Measurements from ENCODE around the gene ATP9B.
"Not testable (repeated sequence)": the region's sequence is repeated elsewhere in the genome, so short reads cannot be mapped to it uniquely, and the experiment has no call there.

ATP9B gene

GRCh38 chr18:79078791-79079190 lies 9.6 kb downstream of the ATP9B start:
- peaks cover 12% of the 10 kb centered on the region for H3K36me3 Mint-ChIP-seq (ENCODE audit: insufficient read depth)
- H3K4me3 Mint-ChIP-seq; ATAC-seq (replicated peaks); H3K27me3 Mint-ChIP-seq; DNase-seq; H3K9me3 Mint-ChIP-seq: not testable (repeated sequence)
- H3K27ac Mint-ChIP-seq = peak overlapping the region in 1 of 2 donors; percentile 16
- H3K4me1 Mint-ChIP-seq (ENCODE audit: low read depth in 2 of 2) = peaks cover 44 to 73% of the 10 kb centered on the region in 2 donors

GRCh38 chr18:79092874-79093273 lies 23.7 kb downstream of the ATP9B start:
- Mint-ChIP-seq H3K4me3 (no peak overlapping the region), H3K27ac (no peak overlapping the region), H3K4me1 (ENCODE audit: low read depth in 2 of 2) (peaks cover 36 to 60% of the 10 kb centered on the region in 2 donors), H3K9me3 (peaks cover 0 to 7% of the 10 kb centered on the region in 2 donors), H3K27me3 (no peaks in the 10 kb centered on the region), H3K36me3 (ENCODE audit: insufficient read depth) (peaks cover 15% of the 10 kb centered on the region)
- ATAC-seq (replicated peaks) = no peak
- no peak for DNase-seq

GRCh38 chr18:79093986-79094385 lies 24.8 kb downstream of the ATP9B start:
- Mint-ChIP-seq H3K4me3 (no peak overlapping the region), H3K36me3 (ENCODE audit: insufficient read depth) (peaks cover 21% of the 10 kb centered on the region), H3K9me3 (peaks cover 0 to 7% of the 10 kb centered on the region in 2 donors), H3K27me3 (no peaks in the 10 kb centered on the region), H3K4me1 (ENCODE audit: low read depth in 2 of 2) (peaks cover 36 to 52% of the 10 kb centered on the region in 2 donors), H3K27ac (no peak overlapping the region)
- ATAC-seq (replicated peaks) (no peak), DNase-seq (no peak)

GRCh38 chr18:79095216-79095615 lies 26.0 kb downstream of the ATP9B start:
- no peaks in the 10 kb centered on the region for H3K9me3 Mint-ChIP-seq
- ATAC-seq (replicated peaks) (no peak), DNase-seq (no peak)
- peak overlapping the region in 1 of 2 donors; percentile 17 for H3K27ac Mint-ChIP-seq
- peaks cover 32 to 42% of the 10 kb centered on the region in 2 donors for H3K4me1 Mint-ChIP-seq (ENCODE audit: low read depth in 2 of 2)
- no peak overlapping the region for H3K4me3 Mint-ChIP-seq
- H3K36me3 Mint-ChIP-seq (ENCODE audit: insufficient read depth) = peaks cover 24% of the 10 kb centered on the region
- no peaks in the 10 kb centered on the region for H3K27me3 Mint-ChIP-seq

GRCh38 chr18:79100944-79101343 lies 31.8 kb downstream of the ATP9B start:
- DNase-seq (no peak), ATAC-seq (replicated peaks) (no peak)
- Mint-ChIP-seq H3K36me3 (ENCODE audit: insufficient read depth) (peaks cover 32% of the 10 kb centered on the region), H3K27ac (peak overlapping the region in 1 of 2 donors; percentile 73), H3K4me1 (ENCODE audit: low read depth in 2 of 2) (peaks cover 15 to 33% of the 10 kb centered on the region in 2 donors), H3K4me3 (no peak overlapping the region), H3K27me3 (no peaks in the 10 kb centered on the region), H3K9me3 (no peaks in the 10 kb centered on the region)

GRCh38 chr18:79102886-79103285 lies 33.7 kb downstream of the ATP9B start:
- H3K36me3 Mint-ChIP-seq (ENCODE audit: insufficient read depth) = peaks cover 25% of the 10 kb centered on the region
- no peak overlapping the region for H3K4me3 Mint-ChIP-seq
- DNase-seq (no peak), ATAC-seq (replicated peaks) (no peak)
- H3K4me1 Mint-ChIP-seq (ENCODE audit: low read depth in 2 of 2) = peaks cover 24 to 39% of the 10 kb centered on the region in 2 donors
- no peaks in the 10 kb centered on the region for H3K27me3 Mint-ChIP-seq
- H3K27ac Mint-ChIP-seq = no peak overlapping the region
- H3K9me3 Mint-ChIP-seq = no peaks in the 10 kb centered on the region

- no peak for ATAC-seq (replicated peaks)
- Mint-ChIP-seq H3K4me3 (no peak overlapping the region), H3K4me1 (ENCODE audit: low read depth in 2 of 2) (peaks cover 30 to 48% of the 10 kb centered on the region in 2 donors)
These were observed 34.9 kb downstream of the ATP9B start for GRCh38 chr18:79104137-79104536.

GRCh38 chr18:79105455-79105854 lies 36.3 kb downstream of the ATP9B start:
- no peak for DNase-seq
- Mint-ChIP-seq H3K4me3 (no peak overlapping the region), H3K9me3 (no peaks in the 10 kb centered on the region), H3K27me3 (no peaks in the 10 kb centered on the region), H3K36me3 (ENCODE audit: insufficient read depth) (peaks cover 21% of the 10 kb centered on the region), H3K27ac (no peak overlapping the region), H3K4me1 (ENCODE audit: low read depth in 2 of 2) (peaks cover 30 to 48% of the 10 kb centered on the region in 2 donors)
- no peak for ATAC-seq (replicated peaks)

More at GRCh38 chr18:79104137-79104536, 34.9 kb downstream of the ATP9B start:
- DNase-seq = no peak
- H3K27ac Mint-ChIP-seq = peak overlapping the region in 1 of 2 donors; percentile 38
- peaks cover 18% of the 10 kb centered on the region for H3K36me3 Mint-ChIP-seq (ENCODE audit: insufficient read depth)
- no peaks in the 10 kb centered on the region for H3K9me3 Mint-ChIP-seq
- H3K27me3 Mint-ChIP-seq = no peaks in the 10 kb centered on the region

- no peak for DNase-seq
- Mint-ChIP-seq H3K9me3 (no peaks in the 10 kb centered on the region), H3K27me3 (no peaks in the 10 kb centered on the region), H3K4me1 (ENCODE audit: low read depth in 2 of 2) (peaks cover 29 to 47% of the 10 kb centered on the region in 2 donors), H3K27ac (no peak overlapping the region), H3K36me3 (ENCODE audit: insufficient read depth) (peaks cover 20% of the 10 kb centered on the region), H3K4me3 (no peak overlapping the region)
- no peak for ATAC-seq (replicated peaks)
These were observed 36.9 kb downstream of the ATP9B start for GRCh38 chr18:79106084-79106483.

GRCh38 chr18:79107886-79108285 lies 38.7 kb downstream of the ATP9B start:
- H3K4me3 Mint-ChIP-seq = no peak overlapping the region
- H3K27ac Mint-ChIP-seq = no peak overlapping the region
- peaks cover 24 to 34% of the 10 kb centered on the region in 2 donors for H3K4me1 Mint-ChIP-seq (ENCODE audit: low read depth in 2 of 2)
- DNase-seq (no peak), ATAC-seq (replicated peaks) (no peak)
- no peaks in the 10 kb centered on the region for H3K9me3 Mint-ChIP-seq
- H3K36me3 Mint-ChIP-seq (ENCODE audit: insufficient read depth) = peaks cover 10% of the 10 kb centered on the region
- H3K27me3 Mint-ChIP-seq = no peaks in the 10 kb centered on the region

- no peaks in the 10 kb centered on the region for H3K9me3 Mint-ChIP-seq
- DNase-seq (no peak), ATAC-seq (replicated peaks) (no peak)
- H3K36me3 Mint-ChIP-seq (ENCODE audit: insufficient read depth) = peaks cover 12% of the 10 kb centered on the region
- H3K27ac Mint-ChIP-seq = no peak overlapping the region
- H3K27me3 Mint-ChIP-seq = no peaks in the 10 kb centered on the region
- H3K4me3 Mint-ChIP-seq = no peak overlapping the region
- H3K4me1 Mint-ChIP-seq (ENCODE audit: low read depth in 2 of 2) = peaks cover 19 to 26% of the 10 kb centered on the region in 2 donors
These were observed 39.5 kb downstream of the ATP9B start for GRCh38 chr18:79108549-79109215.

- DNase-seq (no peak), ATAC-seq (replicated peaks) (no peak)
- Mint-ChIP-seq H3K27ac (no peak overlapping the region), H3K9me3 (no peaks in the 10 kb centered on the region), H3K36me3 (ENCODE audit: insufficient read depth) (peaks cover 17% of the 10 kb centered on the region), H3K4me1 (ENCODE audit: low read depth in 2 of 2) (peaks cover 11 to 13% of the 10 kb centered on the region in 2 donors), H3K27me3 (no peaks in the 10 kb centered on the region), H3K4me3 (no peak overlapping the region)
These were observed 42.3 kb downstream of the ATP9B start for GRCh38 chr18:79111483-79111882.

GRCh38 chr18:79117385-79117784 lies 48.2 kb downstream of the ATP9B start:
- no peaks in the 10 kb centered on the region for H3K4me1 Mint-ChIP-seq (ENCODE audit: low read depth in 2 of 2)
- H3K4me3 Mint-ChIP-seq = no peak overlapping the region
- H3K27ac Mint-ChIP-seq = no peak overlapping the region
- no peaks in the 10 kb centered on the region for H3K9me3 Mint-ChIP-seq
- H3K36me3 Mint-ChIP-seq (ENCODE audit: insufficient read depth) = peaks cover 14% of the 10 kb centered on the region
- H3K27me3 Mint-ChIP-seq = no peaks in the 10 kb centered on the region
- no peak for DNase-seq
- no peak for ATAC-seq (replicated peaks)

GRCh38 chr18:79117788-79118187 lies 48.6 kb downstream of the ATP9B start:
- Mint-ChIP-seq H3K27ac (no peak overlapping the region), H3K4me3 (no peak overlapping the region), H3K27me3 (no peaks in the 10 kb centered on the region), H3K4me1 (ENCODE audit: low read depth in 2 of 2) (no peaks in the 10 kb centered on the region), H3K9me3 (no peaks in the 10 kb centered on the region), H3K36me3 (ENCODE audit: insufficient read depth) (peaks cover 14% of the 10 kb centered on the region)
- DNase-seq = no peak
- ATAC-seq (replicated peaks) = no peak

Measured in effector memory CD8-positive, alpha-beta T cell (primary cell).